K562 (cell line): ENCODE results near the gene DDR1. TPM values are rescaled to one million over a fixed set of nuclear protein-coding genes. Genes with fewer than 3 reads are reported as not detected.

ENCODE experiments used
- BDP1 ChIP-seq: IDR thresholded peaks from 3 replicates; pipeline ENCODE4 v1.6.1; 2011; ENCODE audit not compliant: insufficient read length, insufficient read depth
- CCNT2 ChIP-seq: IDR thresholded peaks from 2 replicates; pipeline ENCODE4 v1.6.1; 2011; ENCODE audit warnings: borderline replicate concordance, low read depth, mild to moderate bottlenecking, moderate library complexity, mixed read lengths, low read length; ENCODE audit not compliant: insufficient read length; ENCODE audit errors: extremely low read depth
- CREB3 ChIP-seq: fragments of 450-650 bp; conservative IDR thresholded peaks from 2 replicates; pipeline ENCODE4 v1.6.1; 2016; ENCODE audit warnings: missing genetic modification characterization, low read depth, mild to moderate bottlenecking, missing compliant biosample characterization, moderate library complexity
- DMBX1 ChIP-seq: fragments of 250-450 bp; sonication (Bioruptor Pico); IDR thresholded peaks from 2 replicates; pipeline ENCODE4 v1.8.0; 2022; ENCODE audit warnings: inconsistent platforms, mild to moderate bottlenecking, moderate library complexity, borderline replicate concordance
- ELF1 ChIP-seq: fragments of 200-800 bp; sonication (Bioruptor generic); IDR thresholded peaks from 2 replicates; pipeline ENCODE4 v1.6.1; 2016; ENCODE audit warnings: missing genetic modification characterization, missing compliant biosample characterization
- EP400 ChIP-seq: fragments of 450-650 bp; IDR thresholded peaks from 2 replicates; pipeline ENCODE4 v1.6.1; 2017; ENCODE audit warnings: antibody characterized with exemption, mild to moderate bottlenecking, moderate library complexity
- FIP1L1 ChIP-seq: fragments of 200-400 bp; formaldehyde crosslinking; IDR thresholded peaks from 2 replicates; pipeline ENCODE4 v1.6.1; 2018; ENCODE audit warnings: mild to moderate bottlenecking, low read depth, low read length; ENCODE audit not compliant: poor library complexity, severe bottlenecking
- GTF2A2 ChIP-seq: IDR thresholded peaks from 2 replicates; pipeline ENCODE4 v1.6.1; 2016; ENCODE audit warnings: mild to moderate bottlenecking, missing genetic modification characterization, missing compliant biosample characterization
- NCOA6 ChIP-seq: fragments of 450-650 bp; IDR thresholded peaks from 2 replicates; pipeline ENCODE4 v1.6.1; 2017; ENCODE audit warnings: mild to moderate bottlenecking
- NFATC3 ChIP-seq: fragments of 450-650 bp; IDR thresholded peaks from 2 replicates; pipeline ENCODE4 v1.6.1; 2017; ENCODE audit warnings: mild to moderate bottlenecking
- NFRKB ChIP-seq: fragments of 450-650 bp; IDR thresholded peaks from 2 replicates; pipeline ENCODE4 v1.6.1; 2016; ENCODE audit warnings: low read depth
- PRPF4 ChIP-seq: fragments of 200-400 bp; formaldehyde crosslinking; IDR thresholded peaks from one replicate; pipeline ENCODE4 v1.6.1; 2017; ENCODE audit warnings: low read length, low read depth, mild to moderate bottlenecking; ENCODE audit not compliant: insufficient read depth, poor library complexity, severe bottlenecking
- RCOR1 ChIP-seq, 2 experiments: IDR thresholded peaks; 2 replicates each; pipeline ENCODE4 v1.6.1; 2012; ENCODE audit warnings: low read depth in 2 of 2, low read length in 2 of 2, borderline replicate concordance in 1 of 2, improper control_type of control experiment in 1 of 2
- ZKSCAN1 ChIP-seq: fragments of 150-350 bp; IDR thresholded peaks from 2 replicates; pipeline ENCODE4 v1.6.1; 2016; ENCODE audit warnings: low read depth, low read length
- ZNF277 ChIP-seq: fragments of 250-450 bp; sonication (Bioruptor Pico); IDR thresholded peaks from 2 replicates; pipeline ENCODE4 v1.8.0; 2022; ENCODE audit warnings: inconsistent platforms, mild to moderate bottlenecking, moderate library complexity, borderline replicate concordance
- ZNF395 ChIP-seq: fragments of 200-800 bp; sonication (Bioruptor generic); IDR thresholded peaks from 2 replicates; pipeline ENCODE4 v1.6.1; 2017; ENCODE audit warnings: missing genetic modification characterization, missing compliant biosample characterization
- ZNF436 ChIP-seq: fragments of 250-450, 450-650 bp; sonication (Bioruptor Pico); formaldehyde crosslinking; IDR thresholded peaks from 2 replicates; pipeline ENCODE4 v1.7.0; 2020; ENCODE audit warnings: mild to moderate bottlenecking
- ZNF586 ChIP-seq: fragments of 450-650 bp; formaldehyde crosslinking; conservative IDR thresholded peaks from 2 replicates; pipeline ENCODE4 v1.4.0; 2020; ENCODE audit warnings: mild to moderate bottlenecking, moderate library complexity
- polyA plus RNA-seq, 8 experiments: library from polyadenylated mRNA; depleted of rRNA in 4 of 8; stranded (reverse) in 5 of 8; unstranded in 3 of 8; fragments of >200 nt; fragmentation: Nextera tagmentation in 2 of 8; fragmentation: Illumina TruSeq in 1 of 8; extraction: Ambion mirVana in 2 of 8; extraction: Trizol in 1 of 8; gene quantifications; 2 replicates each; pipeline versions ENCODE4 v1.2.1 to v1.2.3, GENCODE V29; 2011 to 2014; ENCODE audit warnings: inconsistent platforms in 1 of 8, missing spikeins in 1 of 8
- total RNA-seq, 7 experiments: library from RNA; depleted of rRNA in 6 of 7; stranded (reverse); fragments of >200 nt in 6 of 7; fragmentation: Illumina TruSeq in 2 of 7; extraction: Trizol in 2 of 7; gene quantifications; 2 replicates each; pipeline versions ENCODE4 v1.2.1 to v1.2.3, GENCODE V29; 2011 to 2021; ENCODE audit warnings: low replicate concordance in 1 of 7

Gene DDR1
- total and polyA plus RNA-seq, 9 of the 15 experiments (the other 6 are each of a cell fraction or from before 2014, with no cell fraction given), result 1.4 to 44.6 (median 12.2) TPM

- TF ChIP-seq ZNF277 (CRISPR knock-in tag), result no peak
- peak; percentile 76 for TF ChIP-seq ELF1 (tag)
- TF ChIP-seq CREB3, result no peak; the same call in none of the 2 replicates
- peak; percentile 79 for TF ChIP-seq NFRKB
- TF ChIP-seq GTF2A2 (tag), result no peak
- TF ChIP-seq ZNF436 (CRISPR knock-in tag), result no peak
- TF ChIP-seq NFATC3, result no peak
- no peak for TF ChIP-seq NCOA6
- no peak for TF ChIP-seq ZNF586
- TF ChIP-seq FIP1L1, result peak; percentile 86
- peak; percentile 89 for TF ChIP-seq EP400
- 0 out of 2 replicates have a peak, but pooled peaks have one; percentile 21 for TF ChIP-seq ZKSCAN1
- peak; percentile 12; the same call in 1 of the 2 replicates for TF ChIP-seq ZNF395
- TF ChIP-seq BDP1, result no peak
- TF ChIP-seq PRPF4, result no peak
- peak in 1 of 2 experiments; percentile 38; a peak in 1 of 4 replicates for TF ChIP-seq RCOR1 (IDR thresholded peaks at IDR 0.05; ENCODE audit: borderline replicate concordance in 1 of 2, low read depth in 2 of 2, low read length in 2 of 2)
- peak; percentile 95 for TF ChIP-seq CCNT2
- TF ChIP-seq DMBX1 (CRISPR knock-in tag), result peak; percentile 55; the same call in 1 of the 2 replicates
- TF ChIP-seq, all 486 proteins: peak for 182
Observed at GRCh38 chr6:30914076-30914853, 29.9 kb downstream of the DDR1 start, which contains the start of gene VARS2 (continued).
